Measurements from ENCODE around the gene RELB. TPM values are rescaled to one million over a fixed set of nuclear protein-coding genes. Genes with fewer than 3 reads are reported as not detected.

Gene RELB
- total and polyA plus RNA-seq, 4 experiments from 2014 or later = 19.7 to 39.8 (median 35.0) TPM

DNA sequence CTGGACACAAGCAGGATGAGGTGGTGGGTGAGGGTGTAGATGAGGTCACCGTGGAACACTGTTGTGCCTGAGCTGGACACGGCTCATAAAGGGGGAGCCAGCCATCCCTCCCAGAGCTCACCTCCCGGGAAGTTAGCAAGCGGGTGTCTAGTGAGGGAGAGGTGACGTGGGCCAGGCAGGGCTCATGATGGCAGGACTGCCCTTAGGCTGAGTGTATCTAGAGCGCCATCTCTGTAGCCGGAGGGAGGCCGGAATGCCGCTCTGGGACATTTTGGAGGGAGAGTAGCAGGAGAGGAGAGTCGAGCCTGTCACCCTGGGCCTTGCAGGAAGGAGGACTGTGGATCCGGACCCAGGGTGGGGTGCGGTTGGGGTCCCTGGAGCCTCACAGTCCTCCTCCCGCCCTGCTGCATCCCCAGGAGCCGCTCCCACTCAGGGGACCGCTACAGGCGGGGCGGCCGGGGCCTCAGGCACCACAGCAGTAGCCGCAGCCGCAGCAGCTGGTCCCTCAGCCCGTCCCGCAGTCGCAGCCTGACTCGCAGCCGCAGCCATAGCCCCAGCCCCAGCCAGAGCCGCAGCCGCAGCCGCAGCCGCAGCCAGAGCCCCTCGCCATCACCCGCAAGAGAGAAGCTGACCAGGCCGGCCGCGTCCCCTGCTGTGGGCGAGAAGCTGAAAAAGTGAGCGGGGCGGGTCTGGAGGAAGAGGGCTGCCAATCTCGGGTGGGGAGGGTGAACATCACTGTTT lies 65.8 kb downstream of the RELB start:
- H3K4me3 ChIP-seq (ENCODE audit: low read length in 2 of 2) = no peak overlapping the region
- Mint-ChIP-seq H3K36me3 (peaks cover 19 to 46% of the 10 kb centered on the region in 2 donors), H3K27ac (peak overlapping the region in 4 of 7 donors; percentile 55 to 73 (median 58)), H3K4me1 (no peaks in the 10 kb centered on the region), H3K27me3 (no peaks in the 10 kb centered on the region), H3K9me3 (no peaks in the 10 kb centered on the region), H3K4me3 (no peak overlapping the region)
- no peak overlapping the region for H3K27ac ChIP-seq (ENCODE audit: low read depth, low read length)
- no peaks in the 10 kb centered on the region for H3K27me3 ChIP-seq (ENCODE audit: insufficient read depth, low read length)
- DNase-seq = no peak
- ChIA-PET CTCF (ENCODE audit: partially characterized antibody) (no interaction called here), POLR2A (ENCODE audit: partially characterized antibody) (no interaction called here)
- no peaks in the 10 kb centered on the region for H3K4me1 ChIP-seq (ENCODE audit: insufficient read depth, low read length)
- intact Hi-C loops (cut with micrococcal nuclease) = no loop called here
- no peaks in the 10 kb centered on the region for H3K9me3 ChIP-seq (ENCODE audit: control insufficient read depth in 1 of 2, low read length in 2 of 2)
- H3K36me3 ChIP-seq (ENCODE audit: insufficient read depth, low read length) = peaks cover 38% of the 10 kb centered on the region

DNA sequence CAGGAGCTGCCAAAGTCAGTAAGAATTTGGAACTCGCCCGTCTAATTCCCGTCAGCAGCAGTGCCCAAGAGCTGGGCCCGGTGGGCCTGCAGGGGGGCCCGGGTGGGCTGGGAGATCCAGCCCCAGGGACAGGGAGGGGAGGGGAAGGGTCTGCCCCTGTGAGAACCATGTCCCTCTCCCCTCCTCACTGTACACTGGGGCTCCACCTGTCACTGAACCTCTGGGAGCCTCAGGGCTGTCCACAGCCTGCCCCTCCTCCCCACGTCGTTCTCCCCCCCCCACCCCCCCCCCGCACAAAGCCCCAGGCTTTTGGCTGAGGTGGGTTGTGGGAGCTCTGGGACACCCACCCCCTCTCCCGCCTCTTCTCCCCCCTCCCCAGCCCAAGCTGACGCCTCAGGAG lies 66.8 kb downstream of the RELB start:
- H3K4me1 Mint-ChIP-seq = no peaks in the 10 kb centered on the region
- CTCF ChIA-PET (ENCODE audit: partially characterized antibody) = interaction anchor here (1.0 kb wide), 1 partner anchor 9 kb away, joined by 4 read pairs; no protein-coding TSS in a partner anchor
- intact Hi-C loops (cut with micrococcal nuclease) = no loop called here
- peaks cover 13 to 43% of the 10 kb centered on the region in 2 donors for H3K36me3 Mint-ChIP-seq
- no peak overlapping the region for H3K27ac ChIP-seq (ENCODE audit: low read depth, low read length)
- H3K27me3 ChIP-seq (ENCODE audit: insufficient read depth, low read length) = no peaks in the 10 kb centered on the region
- no peaks in the 10 kb centered on the region for H3K9me3 Mint-ChIP-seq
- H3K4me3 Mint-ChIP-seq = no peak overlapping the region
- DNase-seq = peak in 1 of 5 donors; percentile 2
- peaks cover 35% of the 10 kb centered on the region for H3K36me3 ChIP-seq (ENCODE audit: insufficient read depth, low read length)
- H3K9me3 ChIP-seq (ENCODE audit: control insufficient read depth in 1 of 2, low read length in 2 of 2) = no peaks in the 10 kb centered on the region
- no peaks in the 10 kb centered on the region for H3K27me3 Mint-ChIP-seq
- no peak overlapping the region for H3K4me3 ChIP-seq (ENCODE audit: low read length in 2 of 2)
- POLR2A ChIA-PET (ENCODE audit: partially characterized antibody) = no interaction called here
- H3K4me1 ChIP-seq (ENCODE audit: insufficient read depth, low read length) = no peaks in the 10 kb centered on the region
- no peak overlapping the region for H3K27ac Mint-ChIP-seq

GRCh38 chr19:45069056-45069455 lies 67.8 kb downstream of the RELB start:
- ChIA-PET POLR2A (ENCODE audit: partially characterized antibody) (interaction anchor here (0.7 kb wide), 1 partner anchor 30 kb away, joined by 4 read pairs; no protein-coding TSS in a partner anchor), CTCF (ENCODE audit: partially characterized antibody) (no interaction called here)
- Histone ChIP-seq H3K27ac (ENCODE audit: low read depth, low read length) (no peak overlapping the region), H3K36me3 (ENCODE audit: insufficient read depth, low read length) (peaks cover 35% of the 10 kb centered on the region), H3K4me3 (ENCODE audit: low read length in 2 of 2) (no peak overlapping the region), H3K9me3 (ENCODE audit: control insufficient read depth in 1 of 2, low read length in 2 of 2) (no peaks in the 10 kb centered on the region), H3K27me3 (ENCODE audit: insufficient read depth, low read length) (no peaks in the 10 kb centered on the region), H3K4me1 (ENCODE audit: insufficient read depth, low read length) (no peaks in the 10 kb centered on the region)
- intact Hi-C loops (cut with micrococcal nuclease) = no loop called here
- peak in 1 of 5 donors; percentile 9 for DNase-seq
- no peaks in the 10 kb centered on the region for H3K27me3 Mint-ChIP-seq
- no peak overlapping the region for H3K4me3 Mint-ChIP-seq
- H3K4me1 Mint-ChIP-seq = no peaks in the 10 kb centered on the region
- peaks cover 12 to 43% of the 10 kb centered on the region in 2 donors for H3K36me3 Mint-ChIP-seq
- no peaks in the 10 kb centered on the region for H3K9me3 Mint-ChIP-seq
- H3K27ac Mint-ChIP-seq = peak overlapping the region in 1 of 7 donors; percentile 89

DNA sequence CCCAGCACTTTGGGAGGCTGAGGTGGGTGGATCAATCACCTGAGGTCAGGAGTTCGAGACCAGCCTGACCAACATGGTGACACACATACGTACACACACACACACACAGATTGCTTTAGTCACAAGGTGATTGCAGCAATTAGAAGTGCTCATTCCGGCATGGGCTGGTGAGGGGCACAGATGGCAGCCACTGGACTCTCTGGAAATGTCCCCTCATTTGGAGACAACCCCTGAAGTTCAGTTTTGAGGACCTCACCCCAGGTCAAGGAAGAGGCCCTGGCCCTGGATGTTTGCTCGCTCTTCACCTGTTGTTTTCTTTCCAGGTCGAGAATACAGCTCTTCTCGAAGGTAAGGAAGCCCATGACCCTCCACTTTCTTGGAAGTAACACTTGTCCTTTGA lies 69.0 kb downstream of the RELB start:
- Histone ChIP-seq H3K27ac (ENCODE audit: low read depth, low read length) (no peak overlapping the region), H3K9me3 (ENCODE audit: control insufficient read depth in 1 of 2, low read length in 2 of 2) (no peaks in the 10 kb centered on the region), H3K4me3 (ENCODE audit: low read length in 2 of 2) (no peak overlapping the region), H3K27me3 (ENCODE audit: insufficient read depth, low read length) (no peaks in the 10 kb centered on the region), H3K36me3 (ENCODE audit: insufficient read depth, low read length) (peaks cover 30% of the 10 kb centered on the region), H3K4me1 (ENCODE audit: insufficient read depth, low read length) (peaks cover 6% of the 10 kb centered on the region)
- intact Hi-C loops (cut with micrococcal nuclease) = loop anchor here (10.0 kb wide), 1 partner anchor 115 kb away; the partner anchor contains the start of gene CLPTM1
- ChIA-PET CTCF (ENCODE audit: partially characterized antibody) (no interaction called here), POLR2A (ENCODE audit: partially characterized antibody) (no interaction called here)
- H3K4me3 Mint-ChIP-seq = peak overlapping the region in 1 of 8 donors; percentile 49
- no peak for DNase-seq
- H3K27me3 Mint-ChIP-seq = no peaks in the 10 kb centered on the region
- H3K4me1 Mint-ChIP-seq = peaks cover 0 to 9% (median 4%) of the 10 kb centered on the region in 4 donors
- no peak overlapping the region for H3K27ac Mint-ChIP-seq
- peaks cover 12 to 41% of the 10 kb centered on the region in 2 donors for H3K36me3 Mint-ChIP-seq
- H3K9me3 Mint-ChIP-seq = no peaks in the 10 kb centered on the region

DNA sequence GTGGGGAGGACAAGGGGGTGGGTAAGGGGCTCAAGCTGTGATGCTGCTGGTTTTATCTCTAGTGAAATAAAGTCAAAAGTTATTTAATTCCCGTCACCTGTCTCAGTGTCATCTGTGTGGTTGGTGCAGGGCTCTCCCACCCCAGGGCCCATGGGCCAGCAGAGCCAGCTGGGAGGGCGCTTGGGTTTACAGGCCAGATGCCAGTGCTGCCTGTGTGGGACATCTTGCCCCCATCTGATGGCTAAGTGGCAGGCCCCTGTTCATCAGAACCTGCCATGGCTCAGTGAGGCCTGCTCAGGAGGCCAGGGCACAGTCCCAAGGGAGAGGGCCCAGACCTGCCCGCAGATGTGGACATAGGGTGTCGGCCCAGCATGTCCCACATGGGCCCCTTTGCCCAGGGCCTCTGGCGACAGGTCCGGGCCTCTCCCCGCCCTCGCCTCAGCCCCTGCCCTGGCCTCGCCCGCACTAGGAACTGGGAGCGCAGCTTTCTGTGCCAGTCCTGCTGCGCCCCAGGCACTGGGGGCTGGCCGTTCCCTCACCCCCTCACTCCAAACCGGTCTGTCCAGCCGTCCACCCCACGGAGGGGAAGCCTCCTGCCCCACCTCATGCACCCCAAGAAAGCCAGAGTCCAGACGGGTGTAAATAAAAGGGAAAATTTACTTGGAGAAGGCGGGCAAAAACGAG lies 69.7 kb downstream of the RELB start:
- H3K27me3 Mint-ChIP-seq = no peaks in the 10 kb centered on the region
- Histone ChIP-seq H3K4me1 (ENCODE audit: insufficient read depth, low read length) (peaks cover 12% of the 10 kb centered on the region), H3K27ac (ENCODE audit: low read depth, low read length) (no peak overlapping the region), H3K36me3 (ENCODE audit: insufficient read depth, low read length) (peaks cover 26% of the 10 kb centered on the region), H3K4me3 (ENCODE audit: low read length in 2 of 2) (no peak overlapping the region), H3K9me3 (ENCODE audit: control insufficient read depth in 1 of 2, low read length in 2 of 2) (no peaks in the 10 kb centered on the region), H3K27me3 (ENCODE audit: insufficient read depth, low read length) (no peaks in the 10 kb centered on the region)
- H3K9me3 Mint-ChIP-seq = no peaks in the 10 kb centered on the region
- peak in 1 of 5 donors; percentile 15 for DNase-seq
- intact Hi-C loops (cut with micrococcal nuclease) = loop anchor here (10.0 kb wide), 1 partner anchor 116 kb away; the partner anchor contains the start of gene CLPTM1
- peaks cover 12 to 37% of the 10 kb centered on the region in 2 donors for H3K36me3 Mint-ChIP-seq
- ChIA-PET POLR2A (ENCODE audit: partially characterized antibody) (no interaction called here), CTCF (ENCODE audit: partially characterized antibody) (no interaction called here)
- H3K27ac Mint-ChIP-seq = peak overlapping the region in 1 of 7 donors; percentile 43
- no peak overlapping the region for H3K4me3 Mint-ChIP-seq
- peaks cover 0 to 9% (median 4%) of the 10 kb centered on the region in 4 donors for H3K4me1 Mint-ChIP-seq

DNA sequence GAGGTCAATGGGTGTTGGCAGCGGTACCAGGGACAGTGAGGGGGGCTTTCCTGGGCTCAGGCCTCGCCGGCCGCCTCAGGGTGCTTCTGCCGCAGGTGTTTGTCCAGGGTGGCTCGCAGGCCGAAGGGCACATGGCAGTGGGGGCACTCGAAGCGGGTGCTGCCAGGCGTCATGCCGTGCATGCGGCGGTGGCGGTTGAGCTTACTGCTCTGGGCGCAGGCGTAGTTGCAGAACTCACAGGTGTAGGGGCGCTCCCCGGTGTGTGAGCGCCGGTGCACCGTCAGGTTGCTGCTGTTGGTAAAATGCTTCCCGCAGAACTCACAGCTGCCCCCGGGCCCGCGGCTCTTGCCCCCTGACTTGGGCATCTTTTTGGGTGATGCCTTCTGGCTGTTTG lies 70.3 kb downstream of the RELB start:
- Histone ChIP-seq H3K4me1 (ENCODE audit: insufficient read depth, low read length) (peaks cover 15% of the 10 kb centered on the region), H3K9me3 (ENCODE audit: control insufficient read depth in 1 of 2, low read length in 2 of 2) (no peaks in the 10 kb centered on the region), H3K27me3 (ENCODE audit: insufficient read depth, low read length) (no peaks in the 10 kb centered on the region), H3K27ac (ENCODE audit: low read depth, low read length) (no peak overlapping the region), H3K36me3 (ENCODE audit: insufficient read depth, low read length) (peaks cover 26% of the 10 kb centered on the region), H3K4me3 (ENCODE audit: low read length in 2 of 2) (no peak overlapping the region)
- H3K36me3 Mint-ChIP-seq = peaks cover 12 to 37% of the 10 kb centered on the region in 2 donors
- ChIA-PET CTCF (ENCODE audit: partially characterized antibody) (interaction anchor here (0.8 kb wide), 1 partner anchor 15 kb away, joined by 3 read pairs; no protein-coding TSS in a partner anchor), POLR2A (ENCODE audit: partially characterized antibody) (no interaction called here)
- peak overlapping the region in 1 of 7 donors; percentile 43 for H3K27ac Mint-ChIP-seq
- intact Hi-C loops (cut with micrococcal nuclease) = loop anchor here (10.0 kb wide), 1 partner anchor 117 kb away; the partner anchor contains the start of gene CLPTM1
- H3K4me3 Mint-ChIP-seq = no peak overlapping the region
- DNase-seq = no peak
- H3K9me3 Mint-ChIP-seq = no peaks in the 10 kb centered on the region
- peaks cover 1 to 11% (median 6%) of the 10 kb centered on the region in 4 donors for H3K4me1 Mint-ChIP-seq
- H3K27me3 Mint-ChIP-seq = no peaks in the 10 kb centered on the region

Data from CD4-positive, alpha-beta memory T cell (primary cell).